Measurements from ENCODE around the gene ZNF253. TPM values are rescaled to one million over a fixed set of nuclear protein-coding genes. Genes with fewer than 3 reads are reported as not detected.
"Not testable (repeated sequence)": the region's sequence is repeated elsewhere in the genome, so short reads cannot be mapped to it uniquely, and the experiment has no call there.

ZNF253 gene
- total and polyA plus RNA-seq, 9 donors: 9.1 to 20.3 (median 15.1) TPM

GRCh38 chr19:19866611-19867248 is 1.0 kb downstream of the ZNF253 start:
- Histone ChIP-seq H3K27ac (peak overlapping the region; percentile 50 to 86), H3K27me3 (no peaks in the 10 kb centered on the region), H3K9me3 (no peaks in the 10 kb centered on the region), H3K36me3 (no peaks in the 10 kb centered on the region), H3K4me3 (peak overlapping the region; percentile 78), H3K4me1 (ENCODE audit: insufficient read depth) (peaks cover 11% of the 10 kb centered on the region)
- TF ChIP-seq, protein P1, sequence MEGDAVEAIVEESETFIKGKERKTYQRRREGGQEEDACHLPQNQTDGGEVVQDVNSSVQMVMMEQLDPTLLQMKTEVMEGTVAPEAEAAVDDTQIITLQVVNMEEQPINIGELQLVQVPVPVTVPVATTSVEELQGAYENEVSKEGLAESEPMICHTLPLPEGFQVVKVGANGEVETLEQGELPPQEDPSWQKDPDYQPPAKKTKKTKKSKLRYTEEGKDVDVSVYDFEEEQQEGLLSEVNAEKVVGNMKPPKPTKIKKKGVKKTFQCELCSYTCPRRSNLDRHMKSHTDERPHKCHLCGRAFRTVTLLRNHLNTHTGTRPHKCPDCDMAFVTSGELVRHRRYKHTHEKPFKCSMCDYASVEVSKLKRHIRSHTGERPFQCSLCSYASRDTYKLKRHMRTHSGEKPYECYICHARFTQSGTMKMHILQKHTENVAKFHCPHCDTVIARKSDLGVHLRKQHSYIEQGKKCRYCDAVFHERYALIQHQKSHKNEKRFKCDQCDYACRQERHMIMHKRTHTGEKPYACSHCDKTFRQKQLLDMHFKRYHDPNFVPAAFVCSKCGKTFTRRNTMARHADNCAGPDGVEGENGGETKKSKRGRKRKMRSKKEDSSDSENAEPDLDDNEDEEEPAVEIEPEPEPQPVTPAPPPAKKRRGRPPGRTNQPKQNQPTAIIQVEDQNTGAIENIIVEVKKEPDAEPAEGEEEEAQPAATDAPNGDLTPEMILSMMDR (IDR thresholded peaks at IDR 0.05): no peak
- TF ChIP-seq POLR2A (IDR thresholded peaks at IDR 0.05): no peak
- TF ChIP-seq EP300 (IDR thresholded peaks at IDR 0.05): no peak
- intact Hi-C loops (cut with DNase I): no loop called here
- peak in 3 of 5 donors; percentile 28 to 43 (median 39) for DNase-seq
- WGBS, 3 donors: 1% methylated on average over 23 of the region's 23 CpGs

DNA sequence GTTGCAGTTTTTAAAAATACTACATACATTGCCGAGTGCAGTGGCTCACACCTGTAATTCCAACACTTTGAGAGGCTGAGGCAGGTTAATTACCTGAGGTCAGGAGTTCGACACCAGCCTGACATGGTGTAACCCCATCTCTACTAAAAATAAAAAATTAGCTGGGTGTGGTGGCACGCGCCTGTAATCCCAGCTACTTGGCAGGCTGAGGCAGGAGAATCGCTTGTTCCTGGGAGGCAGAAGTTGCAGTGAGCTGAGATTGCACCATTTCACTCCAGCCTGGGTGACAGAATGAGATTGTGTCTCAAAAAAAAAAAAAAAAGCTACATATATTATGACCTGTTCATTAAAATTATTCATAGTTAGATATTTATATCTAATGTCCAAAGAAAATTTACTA is 4.4 kb downstream of the ZNF253 start:
- H3K27ac ChIP-seq; H3K27me3 ChIP-seq; H3K9me3 ChIP-seq; DNase-seq; H3K36me3 ChIP-seq; intact Hi-C loops (cut with DNase I); H3K4me3 ChIP-seq: not testable (repeated sequence)
- 86 to 95% (median 86%) methylated on average over 5 of the region's 5 CpGs for WGBS, 3 donors
- H3K4me1 ChIP-seq (ENCODE audit: insufficient read depth): peaks cover 14% of the 10 kb centered on the region

GRCh38 chr19:19871932-19872331 is 6.2 kb downstream of the ZNF253 start:
- H3K27ac ChIP-seq: no peak overlapping the region
- peaks cover 17% of the 10 kb centered on the region for H3K4me1 ChIP-seq (ENCODE audit: insufficient read depth)
- DNase-seq: no peak
- intact Hi-C loops (cut with DNase I): no loop called here
- H3K9me3 ChIP-seq: no peaks in the 10 kb centered on the region
- H3K27me3 ChIP-seq: no peaks in the 10 kb centered on the region
- no peaks in the 10 kb centered on the region for H3K36me3 ChIP-seq
- TF ChIP-seq EP300 (IDR thresholded peaks at IDR 0.05) (no peak), POLR2A (IDR thresholded peaks at IDR 0.05) (no peak)
- TF ChIP-seq, protein P1 (IDR thresholded peaks at IDR 0.05): no peak
- no peak overlapping the region for H3K4me3 ChIP-seq
- 78 to 85% (median 85%) methylated on average over 3 of the region's 3 CpGs for WGBS, 3 donors

GRCh38 chr19:19873381-19873780 is 7.7 kb downstream of the ZNF253 start:
- intact Hi-C loops (cut with DNase I): no loop called here
- H3K4me3 ChIP-seq: no peak overlapping the region
- TF ChIP-seq POLR2A (IDR thresholded peaks at IDR 0.05) (no peak), EP300 (IDR thresholded peaks at IDR 0.05) (no peak)
- TF ChIP-seq, protein P1 (IDR thresholded peaks at IDR 0.05): no peak
- no peak for DNase-seq
- no peaks in the 10 kb centered on the region for H3K36me3 ChIP-seq
- H3K27ac ChIP-seq: no peak overlapping the region
- no peaks in the 10 kb centered on the region for H3K27me3 ChIP-seq
- H3K9me3 ChIP-seq: no peaks in the 10 kb centered on the region
- peaks cover 18% of the 10 kb centered on the region for H3K4me1 ChIP-seq (ENCODE audit: insufficient read depth)

GRCh38 chr19:19877724-19878123 is 12.0 kb downstream of the ZNF253 start:
- intact Hi-C loops (cut with DNase I): no loop called here
- Histone ChIP-seq H3K9me3 (no peaks in the 10 kb centered on the region), H3K4me3 (no peak overlapping the region), H3K27me3 (no peaks in the 10 kb centered on the region), H3K27ac (no peak overlapping the region), H3K36me3 (no peaks in the 10 kb centered on the region), H3K4me1 (ENCODE audit: insufficient read depth) (peaks cover 6% of the 10 kb centered on the region)
- TF ChIP-seq, protein P1 (IDR thresholded peaks at IDR 0.05): no peak
- TF ChIP-seq POLR2A (IDR thresholded peaks at IDR 0.05) (no peak), EP300 (IDR thresholded peaks at IDR 0.05) (no peak)
- no peak for DNase-seq
- WGBS, 3 donors: 5 to 13% (median 8%) methylated on average over 4 of the region's 4 CpGs

All from ovary (tissue), 9 donors.